HCT116 (cell line): ENCODE data around the gene RAET1E. TPM values are rescaled to one million over a fixed set of nuclear protein-coding genes. Genes with fewer than 3 reads are reported as not detected.

Experiments used
- ATAC-seq: fragments of 200-7000 bp; cut with Tn5 transposase; 2 replicates; pipeline ENCODE4 v1.9.1; 2020; ENCODE audit warnings: mild to moderate bottlenecking, moderate library complexity
- BruUV-seq: library from RNA; stranded (reverse); fragments of 400-500 nt; replicated peaks from 2 replicates; lab custom pipeline; 2021; lab: Mats Ljungman, UMichigan
- CTCF ChIA-PET: fragments of 300-600 bp; sonication (Branson Sonifier 250); formaldehyde crosslinking; loops from one replicate; lab custom pipeline; 2021; ENCODE audit warnings: antibody characterized with exemption; lab: Charles Lee
- POLR2A ChIA-PET: fragments of 300-600, 350-600 bp; sonication (Branson Sonifier 250); formaldehyde crosslinking; loops from one replicate; lab custom pipeline; 2021; ENCODE audit warnings: antibody characterized with exemption; lab: Charles Lee
- RAD21 ChIA-PET, 2 experiments: fragments of 300-600 bp; sonication (Branson Sonifier 250); formaldehyde crosslinking; loops; one replicate each; lab custom pipeline; 2023; ENCODE audit warnings: low total read pairs in 2 of 2; ENCODE audit not compliant: uncharacterized antibody in 2 of 2, unreplicated experiment in 2 of 2, low non-redundant PET in 1 of 2; lab: Charles Lee
- DNase-seq: peaks from one replicate; pipeline ENCODE4 v3.0.0-alpha.2; 2010; ENCODE audit warnings: low read depth, low spot score
- H2AFZ ChIP-seq: fragments of 200-600 bp; shearing (Covaris generic), sonication (generic); 2 replicates; pipeline ENCODE4 v1.6.1; 2017; ENCODE audit warnings: low read depth, mixed run types, mixed read lengths, antibody characterized with exemption, low read length; ENCODE audit not compliant: poor library complexity, severe bottlenecking
- H3K27ac ChIP-seq: 2 replicates; pipeline ENCODE4 v1.5.1; 2012; ENCODE audit warnings: low read depth, low read length
- H3K27me3 ChIP-seq: fragments of 200-600 bp; sonication (generic); 2 replicates; pipeline ENCODE4 v1.6.1; 2016; ENCODE audit warnings: mixed run types, low read length, mixed read lengths; ENCODE audit not compliant: insufficient read depth
- H3K36me3 ChIP-seq, 2 experiments: fragments of 200-500 bp in 1 of 2; fragments of 200-600 bp in 1 of 2; sonication (Bioruptor generic) in 1 of 2; sonication (generic) in 1 of 2; 2 replicates each; pipeline versions ENCODE4 v1.5.1 to v1.6.1; 2014 to 2016; ENCODE audit warnings: low read length in 2 of 2, inconsistent platforms in 1 of 2, mixed read lengths in 1 of 2, mixed run types in 1 of 2; ENCODE audit not compliant: insufficient read depth in 2 of 2, control insufficient read depth in 1 of 2
- H3K4me1 ChIP-seq, 2 experiments: fragments of 200-600 bp in 1 of 2; sonication (generic) in 1 of 2; 2 replicates each; pipeline versions ENCODE4 v1.5.1 to v1.6.1; 2012 to 2017; ENCODE audit warnings: low read length in 2 of 2, inconsistent platforms in 1 of 2, mild to moderate bottlenecking in 1 of 2, mixed read lengths in 1 of 2, mixed run types in 1 of 2, moderate library complexity in 1 of 2; ENCODE audit not compliant: insufficient read depth in 2 of 2, control insufficient read depth in 1 of 2
- H3K4me2 ChIP-seq: fragments of 200-600 bp; sonication (generic); 2 replicates; pipeline ENCODE4 v1.6.1; 2017; ENCODE audit warnings: mixed run types, low read length, mixed read lengths
- H3K4me3 ChIP-seq, 2 experiments: fragments of 200-600 bp in 1 of 2; sonication (generic) in 1 of 2; replicated peaks in 1 of 2; 2 replicates each; pipeline ENCODE4 v1.5.1; 2011 to 2016; ENCODE audit warnings: low read length in 2 of 2, control low read depth in 1 of 2, low read depth in 1 of 2, mild to moderate bottlenecking in 1 of 2, mixed read lengths in 1 of 2, mixed run types in 1 of 2
- H3K79me2 ChIP-seq: fragments of 200-600 bp; sonication (generic); 2 replicates; pipeline ENCODE4 v1.6.1; 2017; ENCODE audit warnings: mild to moderate bottlenecking, mixed run types, low read length, moderate library complexity, mixed read lengths; ENCODE audit not compliant: insufficient read depth
- H3K9ac ChIP-seq: fragments of 200-600 bp; sonication (generic); 2 replicates; pipeline ENCODE4 v1.6.1; 2016; ENCODE audit warnings: low read length, mixed read lengths
- H3K9me2 ChIP-seq: fragments of 200-600 bp; sonication (generic), shearing (Covaris generic); 2 replicates; pipeline ENCODE4 v1.6.1; 2017; ENCODE audit warnings: mixed run types, mild to moderate bottlenecking, moderate library complexity; ENCODE audit not compliant: insufficient read depth
- H3K9me3 ChIP-seq, 2 experiments: fragments of 200-500 bp in 1 of 2; fragments of 200-600 bp in 1 of 2; sonication (Bioruptor generic) in 1 of 2; sonication (generic) in 1 of 2; 2 replicates each; pipeline ENCODE4 v1.6.1; 2014 to 2017; ENCODE audit warnings: low read length in 2 of 2, mixed read lengths in 2 of 2, inconsistent platforms in 1 of 2, low read depth in 1 of 2, mild to moderate bottlenecking in 1 of 2, mixed run types in 1 of 2, moderate library complexity in 1 of 2; ENCODE audit not compliant: control insufficient read depth in 1 of 2, insufficient read depth in 1 of 2
- H4K20me1 ChIP-seq: fragments of 200-600 bp; sonication (generic), shearing (Covaris generic); 2 replicates; pipeline ENCODE4 v1.6.1; 2017; ENCODE audit warnings: mixed run types, mild to moderate bottlenecking, moderate library complexity; ENCODE audit not compliant: insufficient read depth
- CEBPB ChIP-seq: IDR thresholded peaks from 2 replicates; pipeline ENCODE4 v1.6.1; 2012; ENCODE audit warnings: low read depth
- CTCF ChIP-seq, 3 experiments: fragments of 200-600 bp in 1 of 3; sonication (generic) in 1 of 3; IDR thresholded peaks in 2 of 3; conservative IDR thresholded peaks in 1 of 3; 2 replicates each; pipeline ENCODE4 v1.5.1; 2012 to 2017; ENCODE audit warnings: low read depth in 2 of 3, low read length in 2 of 3, antibody characterized with exemption in 1 of 3, borderline replicate concordance in 1 of 3, control low read depth in 1 of 3, mild to moderate bottlenecking in 1 of 3, mixed read lengths in 1 of 3, mixed run types in 1 of 3, moderate library complexity in 1 of 3; ENCODE audit not compliant: insufficient read depth in 1 of 3
- FOSL1 ChIP-seq: IDR thresholded peaks from 2 replicates; pipeline ENCODE4 v1.6.1; 2012; ENCODE audit warnings: low read depth
- MAX ChIP-seq: IDR thresholded peaks from 2 replicates; pipeline ENCODE4 v1.6.1; 2012
- POLR2A ChIP-seq: IDR thresholded peaks from 2 replicates; pipeline ENCODE4 v1.7.0; 2011; ENCODE audit warnings: borderline replicate concordance; ENCODE audit not compliant: insufficient read depth, insufficient read length; ENCODE audit errors: extremely low read depth
- POLR2AphosphoS5 ChIP-seq: IDR thresholded peaks from 2 replicates; pipeline ENCODE4 v1.6.1; 2011; ENCODE audit warnings: mild to moderate bottlenecking, low read depth, low read length, moderate library complexity
- SIN3A ChIP-seq: IDR thresholded peaks from 2 replicates; pipeline ENCODE4 v1.6.1; 2012; ENCODE audit warnings: low read depth
- SP1 ChIP-seq: IDR thresholded peaks from 2 replicates; pipeline ENCODE4 v1.6.1; 2012; ENCODE audit warnings: low read depth
- TCF7L2 ChIP-seq: IDR thresholded peaks from 2 replicates; pipeline ENCODE4 v1.7.0; 2011; ENCODE audit warnings: borderline replicate concordance, inconsistent platforms; ENCODE audit not compliant: insufficient read depth, insufficient read length; ENCODE audit errors: extremely low read depth
- ZBTB33 ChIP-seq: IDR thresholded peaks from 2 replicates; pipeline ENCODE4 v1.6.1; 2011; ENCODE audit warnings: mild to moderate bottlenecking, low read length, moderate library complexity; ENCODE audit not compliant: insufficient replicate concordance; ENCODE audit errors: extremely low read depth
- ZFX ChIP-seq: fragments of 450-650 bp; IDR thresholded peaks from 2 replicates; pipeline ENCODE4 v1.6.1; 2017
- ZNF274 ChIP-seq: fragments of 200-500 bp; sonication (Bioruptor generic); IDR thresholded peaks from 2 replicates; pipeline ENCODE4 v1.6.1; 2014; ENCODE audit warnings: mild to moderate bottlenecking, low read depth, low read length, inconsistent platforms
- intact Hi-C: fragments of 100-400 bp; cut with micrococcal nuclease; formaldehyde crosslinking; loops from 2 replicates; pipeline ENCODE4 v1.10.0; 2022
- total RNA-seq: library from RNA; stranded (reverse); gene quantifications from one replicate; pipeline ENCODE4 v1.2.1, GENCODE V29; 2021; ENCODE audit not compliant: unreplicated experiment

The RAET1E gene
- total RNA-seq, 1 experiment from 2014 or later, result 3.9 TPM

GRCh38 chr6:149863698-149864577 is 34.0 kb downstream of the RAET1E start, which contains the start of gene LRP11 (continued):
- TF ChIP-seq CTCF (IDR thresholded peaks at IDR 0.05 in 2 of 3, conservative IDR thresholded peaks at IDR 0.05 in 1 of 3; ENCODE audit: borderline replicate concordance in 1 of 3, insufficient read depth in 1 of 3, low read depth in 2 of 3, low read length in 2 of 3), result no peak
- TF ChIP-seq SP1, result no peak; the same call in 1 of the 2 replicates

- RAD21 ChIA-PET, result interaction anchor here (0.8 to 1.8 kb wide), 2 partner anchors 16 to 22 kb away, joined by 3 to 5 read pairs; no protein-coding TSS in a partner anchor
- Histone ChIP-seq H3K9ac (peak overlapping the region; percentile 81), H3K27me3 (no peaks in the 10 kb centered on the region), H3K36me3 (no peaks in the 10 kb centered on the region), H3K4me1 (peaks cover 8 to 36% of the 10 kb centered on the region in 2 experiments; a peak in 3 of 4 replicates), H4K20me1 (no peaks in the 10 kb centered on the region), H3K27ac (peak overlapping the region; percentile 90), H3K9me2 (no peaks in the 10 kb centered on the region), H3K4me2 (peak overlapping the region; percentile 100), H3K79me2 (peaks cover 20% of the 10 kb centered on the region), H3K9me3 (no peaks in the 10 kb centered on the region), H3K4me3 (peak overlapping the region; percentile 54 to 71), H2AFZ (no peak overlapping the region)
- intact Hi-C loops, result no loop called here
- DNase-seq, result no peak
- ATAC-seq, result peak; percentile 52
- CTCF ChIA-PET, result interaction anchor here (1.5 kb wide), 1 partner anchor 22 kb away, joined by 5 read pairs; no protein-coding TSS in a partner anchor
- TSS peak; percentile 72 for BruUV-seq
- POLR2A ChIA-PET, result interaction anchor here (0.6 kb wide), 1 partner anchor 95 kb away, joined by 3 read pairs; no protein-coding TSS in a partner anchor
- TF ChIP-seq ZFX (no peak), ZBTB33 (no peak), POLR2A (no peak), CEBPB (no peak), CTCF (IDR thresholded peaks at IDR 0.05 in 2 of 3, conservative IDR thresholded peaks at IDR 0.05 in 1 of 3; ENCODE audit: borderline replicate concordance in 1 of 3, insufficient read depth in 1 of 3, low read depth in 2 of 3, low read length in 2 of 3) (no peak), SIN3A (no peak), SP1 (no peak), TCF7L2 (no peak), ZNF274 (no peak), POLR2AphosphoS5 (peak; percentile 36; the same call in 1 of the 2 replicates), FOSL1 (0 out of 2 replicates have a peak, but pooled peaks have one; percentile 10), MAX (peak; percentile 60; the same call in 1 of the 2 replicates)
Measured at GRCh38 chr6:149862922-149863697, 34.8 kb downstream of the RAET1E start.
